Stimulated activated CD8-positive, alpha-beta memory T cell treated with anti-CD3 and anti-CD28 coated beads, Interleukin-2, amount 100 ng/mL, for 48 hours (primary cell): Measurements from ENCODE around the gene UBASH3A.

Experiments used
- DNase-seq, 2 donors: peaks; one replicate each; pipeline ENCODE4 v3.0.0-alpha.2; 2020; ENCODE audit warnings: low read depth in 2 of 2

Gene UBASH3A

GRCh38 chr21:42430521-42430920 lies 26.8 kb downstream of the UBASH3A start:
- DNase-seq: no peak

DNA sequence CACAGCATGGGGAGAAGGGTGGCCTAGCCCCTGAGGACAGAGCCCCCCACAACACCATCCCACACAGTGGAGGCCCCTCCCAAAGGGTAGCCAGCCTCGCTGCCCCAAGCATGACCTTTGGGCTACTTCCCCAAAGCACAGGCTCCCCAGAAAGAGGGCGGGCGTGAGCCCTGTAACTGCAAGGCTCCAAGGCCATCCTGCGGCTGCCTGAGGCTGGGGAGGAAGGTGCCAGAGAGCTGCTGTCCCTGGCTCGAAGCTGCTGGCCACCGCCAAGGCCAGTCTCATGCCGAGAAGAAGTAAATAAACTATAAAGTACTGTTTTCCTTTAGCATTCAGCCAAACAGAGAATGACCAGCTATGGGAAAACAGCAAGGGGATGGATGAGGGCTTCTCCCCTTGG lies 27.5 kb downstream of the UBASH3A start:
- DNase-seq: no peak

- DNase-seq: no peak
Measured at GRCh38 chr21:42432695-42433094, 29.0 kb downstream of the UBASH3A start.

- no peak for DNase-seq
Measured at GRCh38 chr21:42433946-42434551, 30.3 kb downstream of the UBASH3A start.

DNA sequence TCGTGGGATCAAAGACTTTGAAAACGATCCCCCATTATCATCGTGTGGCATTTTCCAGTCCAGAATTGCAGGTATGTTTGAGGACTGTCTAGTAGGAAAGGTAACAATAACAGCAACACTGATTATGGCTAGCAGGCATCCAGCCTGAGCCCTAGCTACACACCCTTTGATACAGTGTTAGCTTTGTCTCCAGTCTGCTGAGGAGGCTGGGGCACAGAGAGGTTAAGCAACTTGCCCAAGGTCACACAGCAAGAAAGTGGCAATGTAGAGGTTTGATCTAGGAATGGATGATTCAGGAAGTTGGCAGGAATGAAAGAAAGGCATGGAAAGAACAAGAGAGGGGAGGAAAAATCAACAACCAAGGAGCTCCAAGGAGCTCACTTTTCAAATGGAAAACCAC lies 31.2 kb downstream of the UBASH3A start:
- no peak for DNase-seq

DNA sequence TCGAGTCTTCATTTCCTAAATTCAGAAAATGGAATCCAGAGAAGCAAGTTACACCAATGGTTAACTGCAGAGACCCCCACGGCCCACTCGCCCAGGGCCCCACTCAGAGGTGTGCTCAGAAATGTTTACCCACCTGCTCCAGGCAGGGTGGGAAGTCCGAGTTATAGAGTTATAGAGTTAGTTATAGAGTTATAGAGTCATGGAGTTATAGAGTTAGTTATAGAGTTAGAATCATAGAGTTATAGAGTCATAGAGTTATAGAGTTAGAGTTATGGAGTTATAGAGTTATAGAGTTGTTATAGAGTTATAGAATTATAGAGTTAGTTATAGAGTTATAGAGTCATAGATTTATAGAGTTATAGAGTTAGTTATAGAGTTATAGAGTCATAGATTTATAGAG lies 31.7 kb downstream of the UBASH3A start:
- no peak for DNase-seq

GRCh38 chr21:42435833-42436232 lies 32.1 kb downstream of the UBASH3A start:
- DNase-seq: no peak

GRCh38 chr21:42436914-42437313 lies 33.2 kb downstream of the UBASH3A start:
- DNase-seq: no peak

DNA sequence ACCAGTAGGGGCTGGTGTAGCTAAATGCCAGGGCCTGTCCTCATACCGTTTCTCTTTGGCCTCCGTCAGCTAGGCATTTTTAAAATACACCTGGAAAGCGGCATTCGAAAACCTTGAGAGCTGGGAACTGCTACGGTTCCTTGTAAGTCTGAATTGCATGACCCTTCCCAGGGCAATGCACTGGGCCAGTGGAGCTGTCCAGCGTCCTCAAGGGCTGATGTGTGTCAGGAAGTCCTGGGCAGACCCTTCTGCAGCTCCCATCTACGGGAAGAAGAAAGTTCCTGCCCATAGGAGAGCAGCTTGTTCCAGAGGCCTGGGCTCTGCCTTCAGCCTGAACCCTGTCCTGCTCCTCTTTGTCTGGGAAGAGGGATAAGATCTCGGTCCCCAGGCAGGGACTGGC lies 34.1 kb downstream of the UBASH3A start:
- DNase-seq: no peak

GRCh38 chr21:42438316-42439205 lies 34.9 kb downstream of the UBASH3A start:
- no peak for DNase-seq

DNA sequence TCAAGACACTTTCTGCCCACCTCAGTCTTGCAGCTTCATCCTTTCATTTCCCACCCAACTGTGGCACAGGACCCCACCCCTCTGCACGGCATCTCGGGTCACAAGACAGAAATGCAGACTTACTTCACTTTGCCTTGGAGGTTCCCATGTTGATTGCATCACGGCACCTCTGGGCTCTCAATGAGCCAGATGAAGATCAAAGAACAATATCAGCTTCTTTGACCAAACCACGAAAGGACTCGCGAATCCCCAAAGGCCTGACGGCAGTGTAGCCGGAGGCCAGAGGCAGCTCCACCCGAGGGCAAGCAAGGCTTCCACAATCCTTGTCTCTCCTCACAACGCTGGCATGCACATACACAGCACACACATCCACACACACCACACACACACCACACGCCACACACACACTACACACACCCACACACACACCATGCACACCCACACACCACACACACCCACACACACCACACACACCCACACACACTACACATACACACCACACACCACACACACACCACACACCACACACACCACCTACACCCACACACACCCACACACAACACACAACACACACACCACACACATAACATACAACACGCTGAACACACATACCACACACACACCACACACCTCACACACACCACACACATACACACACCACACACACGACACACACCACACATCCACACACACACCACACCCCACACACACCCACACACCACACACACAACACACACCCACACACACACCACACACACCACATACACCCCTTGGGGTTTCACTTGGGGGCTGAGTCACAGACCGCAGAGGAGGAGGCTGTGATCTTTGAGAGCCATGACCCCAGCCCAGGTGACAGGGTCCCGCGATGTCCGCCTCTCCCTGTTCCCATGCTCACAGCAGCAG lies 35.8 kb downstream of the UBASH3A start:
- no peak for DNase-seq

DNA sequence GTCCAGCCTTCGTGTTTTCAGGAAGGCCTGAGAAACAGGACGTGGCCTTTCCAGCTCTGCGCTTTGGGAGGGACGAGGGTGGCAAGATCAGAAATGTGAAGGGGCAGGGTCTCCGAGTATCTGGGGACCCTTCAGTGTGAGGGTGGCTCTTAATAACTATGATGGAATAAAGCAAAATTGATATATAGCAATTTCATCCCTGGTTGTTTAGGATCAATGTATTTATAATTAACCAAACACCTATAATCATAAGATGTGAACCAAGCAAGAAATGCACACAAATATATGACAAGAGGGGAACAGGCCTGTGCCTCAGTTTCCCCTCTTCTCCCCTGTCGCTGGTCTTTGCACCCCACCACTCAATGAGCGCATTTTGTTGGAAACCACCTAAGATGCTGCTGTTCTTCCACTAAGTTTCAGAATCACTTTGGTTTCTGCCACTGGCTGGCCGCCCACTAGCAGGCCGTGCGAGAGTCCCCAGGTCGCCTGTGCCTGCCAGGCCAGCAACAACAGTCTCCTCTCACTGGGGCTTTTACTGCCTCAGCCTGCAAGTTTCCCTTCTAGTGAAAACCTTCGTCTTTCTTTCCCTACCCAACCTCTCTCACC lies 36.6 kb downstream of the UBASH3A start:
- DNase-seq: no peak

GRCh38 chr21:42441963-42442362 lies 38.3 kb downstream of the UBASH3A start:
- no peak for DNase-seq

DNA sequence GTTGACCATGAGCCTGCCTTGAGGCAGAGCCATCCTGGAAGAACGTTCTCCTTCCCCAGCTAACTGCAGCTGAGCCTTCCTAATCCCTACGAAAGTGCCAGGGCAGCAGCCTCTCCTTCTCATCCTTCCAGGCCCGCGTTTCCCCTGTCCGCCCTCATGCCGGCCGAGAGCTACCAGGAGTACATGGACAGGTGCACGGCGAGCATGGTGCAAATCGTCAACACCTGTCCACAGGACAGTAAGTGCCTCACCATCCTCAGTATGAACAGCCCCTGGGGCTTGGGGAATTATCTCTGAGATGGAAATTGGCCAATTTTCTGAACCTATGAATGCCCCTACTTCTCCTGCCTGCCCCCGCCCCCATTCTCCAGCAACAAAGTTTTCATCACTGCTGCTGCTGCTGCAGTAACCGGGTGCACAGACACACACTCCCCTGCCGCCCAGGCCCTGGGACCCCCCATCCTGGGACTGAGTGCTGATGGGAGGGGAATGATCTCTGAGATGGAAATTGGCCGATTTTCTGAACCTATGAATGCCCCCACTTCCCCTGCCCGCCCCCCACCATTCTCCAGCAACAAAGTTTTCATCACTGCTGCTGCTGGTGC lies 39.6 kb downstream of the UBASH3A start:
- no peak for DNase-seq

GRCh38 chr21:42443876-42444744 lies 40.4 kb downstream of the UBASH3A start:
- no peak for DNase-seq

- no peak for DNase-seq
Measured at GRCh38 chr21:42444745-42445059, 41.0 kb downstream of the UBASH3A start.

- no peak for DNase-seq
Measured at GRCh38 chr21:42445311-42445710, 41.6 kb downstream of the UBASH3A start.

DNA sequence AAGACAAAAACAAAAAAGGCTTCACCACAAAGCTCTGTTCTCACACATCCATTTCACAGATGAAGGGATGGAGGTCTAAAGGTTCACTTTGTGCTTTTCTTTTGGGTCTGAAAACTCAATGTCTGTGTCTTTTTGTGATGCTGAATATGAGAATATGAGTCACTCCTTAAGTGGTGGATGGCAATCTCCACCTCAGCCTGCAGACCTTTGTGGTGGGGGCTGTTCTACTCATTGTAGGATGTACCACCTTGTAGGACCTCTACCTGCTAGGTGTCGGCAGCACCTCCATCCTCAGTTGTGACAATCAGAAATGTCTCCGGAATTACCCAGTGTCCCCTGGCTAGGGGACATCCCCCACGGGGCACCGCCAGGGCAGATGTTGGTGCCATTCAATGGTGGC lies 42.8 kb downstream of the UBASH3A start:
- no peak for DNase-seq

DNA sequence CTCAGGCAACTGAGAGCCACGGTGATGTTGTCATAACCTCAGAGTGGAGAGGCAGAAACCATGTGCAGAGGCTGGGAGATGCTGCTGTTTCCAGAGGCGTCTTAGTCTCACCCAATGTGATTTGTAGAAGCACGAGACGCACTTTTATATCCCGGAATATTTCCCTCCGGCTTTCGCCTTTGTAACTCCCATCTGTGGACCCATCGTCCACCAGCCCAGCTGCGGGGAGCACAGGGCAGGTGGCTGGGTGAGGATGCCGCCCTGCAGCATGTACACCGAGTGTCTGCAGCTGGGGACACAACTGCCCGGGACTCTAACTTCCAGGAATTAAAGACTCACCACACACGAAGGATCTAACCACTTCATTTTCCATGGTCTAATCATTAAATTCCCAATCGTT lies 43.5 kb downstream of the UBASH3A start:
- DNase-seq: no peak

DNA sequence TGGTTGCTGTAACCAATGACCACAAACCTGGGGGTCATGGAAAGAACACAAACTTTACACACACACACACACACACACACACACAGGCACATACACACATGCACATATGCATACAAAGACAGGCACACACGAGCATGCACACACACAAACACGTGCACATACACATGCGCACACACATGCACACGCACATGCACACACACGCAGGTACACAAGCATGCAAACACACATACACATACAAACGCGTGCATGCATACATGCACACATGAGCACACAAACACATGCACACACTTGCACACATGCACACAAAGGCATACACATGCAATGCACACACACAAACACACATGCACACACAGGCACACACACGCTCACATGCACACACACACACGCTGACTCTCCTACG lies 44.0 kb downstream of the UBASH3A start:
- DNase-seq: no peak

DNA sequence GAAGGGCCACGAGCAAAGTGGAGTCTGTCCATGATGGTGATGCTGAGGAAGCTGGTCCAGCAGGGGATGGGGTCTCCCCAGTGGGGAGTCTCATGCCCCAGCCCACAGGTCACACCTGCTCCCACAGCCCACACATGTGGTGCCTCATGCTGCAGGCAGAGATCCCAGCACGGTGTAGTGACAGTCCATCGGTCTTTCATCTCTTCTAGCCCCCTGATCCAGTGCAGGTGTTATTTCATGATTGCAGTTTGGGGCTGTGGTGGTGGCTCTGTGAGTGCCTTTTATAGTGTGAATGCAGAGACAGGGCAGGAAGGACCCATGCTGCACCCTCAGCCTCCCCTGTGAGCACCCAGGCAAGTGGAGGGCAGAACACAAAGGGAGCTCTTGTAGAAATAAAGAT lies 45.0 kb downstream of the UBASH3A start:
- DNase-seq: no peak
